Type B pancreatic cell (in vitro differentiated cells): ENCODE results near the gene ANGPTL7. TPM values are rescaled to one million over a fixed set of nuclear protein-coding genes. Genes with fewer than 3 reads are reported as not detected.

ENCODE experiments used
- DNase-seq: peaks from one replicate; pipeline ENCODE4 v3.0.0; 2021; ENCODE audit warnings: mixed read lengths; ENCODE audit not compliant: unreplicated experiment; ENCODE audit errors: extremely low spot score
- H3K27ac Mint-ChIP-seq: 2 replicates; pipeline ENCODE4 v1.8.0; 2021; ENCODE audit warnings: mild to moderate bottlenecking, mixed read lengths
- H3K27me3 Mint-ChIP-seq: 2 replicates; pipeline ENCODE4 v1.8.0; 2021; ENCODE audit warnings: mixed read lengths
- H3K36me3 Mint-ChIP-seq: 2 replicates; pipeline ENCODE4 v1.8.0; 2021; ENCODE audit warnings: mixed read lengths
- H3K4me1 Mint-ChIP-seq: one replicate; pipeline ENCODE4 v1.8.0; 2021; ENCODE audit warnings: mixed read lengths; ENCODE audit not compliant: unreplicated experiment
- H3K4me3 Mint-ChIP-seq: 2 replicates; pipeline ENCODE4 v1.8.0; 2021; ENCODE audit warnings: mild to moderate bottlenecking, mixed read lengths
- H3K9me3 Mint-ChIP-seq: 2 replicates; pipeline ENCODE4 v1.8.0; 2021; ENCODE audit warnings: mixed read lengths
- CTCF ChIP-seq: fragments of 200-600 bp; sonication (generic); conservative IDR thresholded peaks from 2 replicates; pipeline ENCODE4 v1.5.0; 2021; ENCODE audit warnings: antibody characterized with exemption, mild to moderate bottlenecking
- total RNA-seq: library from RNA; stranded (reverse); gene quantifications from 2 replicates; pipeline ENCODE4 v1.2.1, GENCODE V29; 2021; ENCODE audit warnings: low replicate concordance

Gene ANGPTL7
- total RNA-seq, 1 donor from 2014 or later: 0.70 TPM

- TF ChIP-seq CTCF: no peak
- Mint-ChIP-seq H3K4me3 (no peak overlapping the region), H3K4me1 (no peaks in the 10 kb centered on the region), H3K36me3 (peaks cover 15% of the 10 kb centered on the region), H3K27ac (no peak overlapping the region), H3K9me3 (no peaks in the 10 kb centered on the region), H3K27me3 (no peaks in the 10 kb centered on the region)
- no peak for DNase-seq
Observed at GRCh38 chr1:11145741-11146140, 43.4 kb upstream of the ANGPTL7 start.

- no peak for DNase-seq
- Mint-ChIP-seq H3K27ac (no peak overlapping the region), H3K36me3 (peaks cover 18% of the 10 kb centered on the region), H3K4me3 (no peak overlapping the region), H3K27me3 (no peaks in the 10 kb centered on the region), H3K4me1 (peaks cover 3% of the 10 kb centered on the region), H3K9me3 (no peaks in the 10 kb centered on the region)
- TF ChIP-seq CTCF: no peak
Observed at GRCh38 chr1:11147197-11147770, 41.9 kb upstream of the ANGPTL7 start.

GRCh38 chr1:11150326-11150725, 38.8 kb upstream of the ANGPTL7 start:
- Mint-ChIP-seq H3K27ac (no peak overlapping the region), H3K9me3 (no peaks in the 10 kb centered on the region), H3K27me3 (no peaks in the 10 kb centered on the region), H3K36me3 (peaks cover 17% of the 10 kb centered on the region), H3K4me3 (no peak overlapping the region), H3K4me1 (peaks cover 8% of the 10 kb centered on the region)
- DNase-seq: no peak
- TF ChIP-seq CTCF: no peak

GRCh38 chr1:11151114-11151513, 38.0 kb upstream of the ANGPTL7 start:
- no peak for DNase-seq
- no peaks in the 10 kb centered on the region for H3K9me3 Mint-ChIP-seq
- no peak overlapping the region for H3K27ac Mint-ChIP-seq
- H3K4me3 Mint-ChIP-seq: no peak overlapping the region
- H3K4me1 Mint-ChIP-seq: peaks cover 8% of the 10 kb centered on the region
- H3K36me3 Mint-ChIP-seq: peaks cover 17% of the 10 kb centered on the region
- no peaks in the 10 kb centered on the region for H3K27me3 Mint-ChIP-seq
- TF ChIP-seq CTCF: no peak

GRCh38 chr1:11151826-11152612, 37.1 kb upstream of the ANGPTL7 start:
- H3K9me3 Mint-ChIP-seq: no peaks in the 10 kb centered on the region
- no peak for TF ChIP-seq CTCF
- peaks cover 24% of the 10 kb centered on the region for H3K36me3 Mint-ChIP-seq
- DNase-seq: no peak
- peaks cover 8% of the 10 kb centered on the region for H3K4me1 Mint-ChIP-seq
- no peak overlapping the region for H3K4me3 Mint-ChIP-seq
- H3K27ac Mint-ChIP-seq: no peak overlapping the region
- H3K27me3 Mint-ChIP-seq: no peaks in the 10 kb centered on the region
